ENCODE measurements around the gene KHK.

Gene KHK

GRCh38 chr2:27126252-27126710 lies 39.7 kb downstream of the KHK start:
- DNase-seq (ENCODE audit: low read depth in 2 of 2), result no peak

GRCh38 chr2:27127883-27128667 lies 41.5 kb downstream of the KHK start:
- DNase-seq (ENCODE audit: low read depth in 2 of 2), result no peak

- no peak for DNase-seq (ENCODE audit: low read depth in 2 of 2)
Measured at GRCh38 chr2:27128668-27129571, 42.3 kb downstream of the KHK start.

DNA sequence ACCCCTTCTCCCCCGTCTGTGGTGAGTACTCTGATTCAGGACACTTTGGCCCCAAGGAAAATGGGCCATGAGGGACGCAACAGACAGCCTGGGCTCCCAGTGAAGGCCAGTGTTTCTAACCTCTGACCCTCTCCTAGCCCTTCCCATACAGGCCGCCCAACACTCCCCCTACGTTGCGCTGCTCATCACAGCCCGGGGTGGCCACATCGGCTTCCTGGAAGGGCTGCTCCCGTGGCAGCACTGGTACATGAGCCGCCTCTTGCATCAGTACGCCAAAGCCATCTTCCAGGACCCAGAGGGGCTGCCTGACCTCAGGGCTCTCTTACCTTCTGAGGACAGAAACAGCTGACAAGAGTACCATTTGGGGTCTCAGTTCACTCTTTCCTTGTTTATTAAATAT lies 43.8 kb downstream of the KHK start:
- no peak for DNase-seq (ENCODE audit: low read depth in 2 of 2)

DNA sequence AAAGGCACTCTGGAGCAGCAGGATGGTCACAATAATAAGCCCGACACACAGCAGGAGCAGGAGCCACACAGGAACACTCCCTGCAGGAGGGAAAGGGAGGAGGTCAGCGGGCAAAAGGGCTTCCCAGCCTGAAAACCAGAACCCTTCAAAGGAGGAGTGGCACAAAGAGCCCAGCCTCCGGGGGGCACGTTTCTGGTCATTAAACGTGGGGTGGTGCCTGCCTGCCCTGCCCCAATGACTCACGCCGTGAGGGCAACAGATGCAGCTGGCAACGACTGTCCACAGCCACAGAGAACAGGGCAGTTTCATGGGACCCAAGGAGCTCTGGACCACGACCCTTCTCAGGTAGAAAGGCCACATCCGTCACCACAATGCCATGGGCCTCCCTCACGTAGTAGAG lies 44.9 kb downstream of the KHK start:
- no peak for DNase-seq (ENCODE audit: low read depth in 2 of 2)

GRCh38 chr2:27133195-27133875 lies 46.8 kb downstream of the KHK start:
- DNase-seq (ENCODE audit: low read depth in 2 of 2), result no peak

DNA sequence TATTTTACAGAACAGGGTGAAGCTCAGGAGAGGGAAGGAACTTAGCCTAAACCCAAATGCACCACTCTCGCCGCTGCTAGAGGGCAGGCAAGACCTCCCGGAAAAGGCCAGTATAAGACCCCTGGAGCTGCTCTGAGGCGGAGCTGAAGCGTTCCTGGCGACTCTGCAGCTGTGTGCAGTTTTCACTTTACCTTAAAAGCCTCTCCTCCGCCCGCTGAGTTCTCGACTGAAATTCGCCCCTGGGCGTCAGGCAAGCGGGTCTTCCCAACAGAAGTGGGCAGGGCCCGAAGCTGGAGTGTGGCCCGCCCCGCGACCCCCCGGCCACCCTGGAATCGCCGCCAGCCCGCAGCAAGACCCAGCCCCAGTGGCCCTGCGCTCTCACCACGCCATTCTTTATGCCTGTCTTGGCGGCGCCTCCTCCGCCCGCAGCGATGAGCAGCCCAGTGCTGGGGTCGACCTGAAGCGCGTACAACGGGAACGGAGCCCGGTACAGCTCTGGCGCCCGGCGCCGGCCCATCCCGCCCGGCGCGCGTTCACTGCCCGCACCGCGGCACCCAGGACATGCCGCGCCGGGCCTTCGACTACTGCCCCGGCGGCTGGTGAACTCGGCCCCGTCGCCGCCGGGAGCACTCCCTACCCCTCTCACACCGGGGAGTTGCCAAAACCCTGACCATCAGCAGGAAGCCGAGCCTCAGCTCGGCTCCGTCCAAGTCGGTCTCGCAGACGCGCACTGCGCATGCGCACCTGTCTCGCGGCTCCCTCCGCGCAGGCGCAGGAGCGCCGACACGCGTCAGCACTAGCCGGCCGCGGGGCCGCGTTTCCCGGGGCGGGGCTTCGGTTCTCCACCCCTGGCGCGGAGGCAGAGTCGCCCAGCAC lies 47.6 kb downstream of the KHK start, which contains the start of gene PREB:
Gene PREB, minus strand, starts transcription at position 732 of the 876 bp plus-strand sequence. Its CDS starts 215 bp downstream, at position 517.
- peak; percentile 94 to 98 for DNase-seq (ENCODE audit: low read depth in 2 of 2)

DNA sequence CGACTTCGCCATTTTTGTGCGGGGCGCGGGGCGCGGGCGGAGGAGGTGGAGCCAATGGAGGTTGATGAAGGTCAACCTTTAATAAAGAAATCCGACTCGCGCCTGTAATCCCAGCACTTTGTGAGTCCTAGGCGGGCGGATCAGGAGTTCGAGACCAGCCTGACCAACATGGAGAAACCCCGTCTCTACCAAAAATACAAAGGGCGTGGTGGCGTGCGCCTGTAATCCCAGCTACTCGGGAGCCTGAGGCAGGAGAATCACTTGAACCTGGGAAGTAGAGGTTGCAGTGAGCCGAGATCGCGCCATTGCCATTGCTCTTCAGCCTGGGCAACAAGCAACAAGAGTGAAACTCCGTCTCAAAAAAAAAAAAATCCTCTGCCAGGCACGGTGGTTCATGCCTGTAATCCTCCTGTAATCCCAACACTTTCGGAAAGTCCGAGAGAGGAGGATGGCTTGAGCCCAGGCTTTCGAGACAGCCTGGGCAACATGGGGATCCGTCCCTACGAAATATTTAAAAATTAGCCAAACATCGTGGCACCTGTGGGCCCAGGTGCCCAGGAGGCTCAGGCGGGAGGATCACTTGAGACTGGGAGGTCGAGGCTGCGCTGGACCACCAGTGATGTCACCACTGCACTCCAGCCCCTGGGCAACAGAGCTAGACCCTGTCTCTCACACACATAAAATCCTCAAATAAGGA lies 48.4 kb downstream of the KHK start:
- DNase-seq (ENCODE audit: low read depth in 2 of 2), result no peak

GRCh38 chr2:27135478-27135955 lies 48.9 kb downstream of the KHK start:
- DNase-seq (ENCODE audit: low read depth in 2 of 2), result no peak

- DNase-seq (ENCODE audit: low read depth in 2 of 2), result no peak
Measured at GRCh38 chr2:27136751-27137150, 50.2 kb downstream of the KHK start.

GRCh38 chr2:27137322-27137935 lies 50.9 kb downstream of the KHK start:
- DNase-seq (ENCODE audit: low read depth in 2 of 2), result no peak

GRCh38 chr2:27138111-27138510 lies 51.5 kb downstream of the KHK start:
- no peak for DNase-seq (ENCODE audit: low read depth in 2 of 2)

GRCh38 chr2:27139310-27139709 lies 52.7 kb downstream of the KHK start, which contains the start of gene PRR30:
PRR30 (minus strand) TSS chr2:27139410; CDS start chr2:27138329, 1,081 bp downstream.
- DNase-seq (ENCODE audit: low read depth in 2 of 2), result no peak

GRCh38 chr2:27143285-27143684 lies 56.7 kb downstream of the KHK start:
- DNase-seq (ENCODE audit: low read depth in 2 of 2), result no peak

DNA sequence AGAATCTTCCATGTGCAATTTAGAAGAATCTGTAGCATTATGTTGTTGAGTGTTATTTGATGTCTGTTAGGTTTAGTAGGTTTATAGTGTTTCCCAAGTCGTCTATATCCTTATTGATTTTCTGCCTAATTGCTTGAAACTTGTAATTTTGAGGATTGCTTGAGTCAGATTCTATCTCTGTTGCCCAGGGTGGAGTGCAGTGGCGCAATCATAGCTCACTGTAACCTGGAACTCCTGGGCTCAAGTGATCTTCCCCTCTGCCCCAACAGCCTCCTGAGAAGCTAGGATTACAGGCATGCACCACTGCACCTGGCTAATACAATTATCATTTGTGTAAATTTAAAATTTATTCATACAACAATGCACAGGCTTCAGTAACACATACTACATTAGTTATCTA lies 59.1 kb downstream of the KHK start:
- no peak for DNase-seq (ENCODE audit: low read depth in 2 of 2)

DNA sequence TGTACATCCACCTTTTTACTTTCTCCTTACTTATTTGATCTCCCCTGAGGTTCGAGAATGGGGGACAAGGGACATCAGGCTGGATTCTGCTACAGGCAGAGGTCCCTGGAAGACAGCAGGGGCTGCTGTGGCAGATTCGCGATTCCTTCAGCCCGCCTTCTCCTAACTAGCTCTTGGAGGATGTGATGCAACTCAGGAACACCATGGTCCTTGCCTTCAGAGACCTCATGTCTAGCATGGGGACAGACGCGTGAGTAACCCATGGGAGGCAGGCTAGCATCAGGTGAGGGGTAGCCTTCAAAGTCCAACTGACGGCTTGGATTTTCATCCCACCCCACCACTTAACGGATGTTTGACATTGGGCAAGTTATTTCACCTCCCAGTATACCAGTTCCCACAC lies 61.4 kb downstream of the KHK start:
- no peak for DNase-seq (ENCODE audit: low read depth in 2 of 2)

GRCh38 chr2:27148801-27149439 lies 62.3 kb downstream of the KHK start, which contains the start of gene TCF23:
TCF23 (plus strand) TSS chr2:27149004; CDS start chr2:27149134, 130 bp downstream.
- no peak for DNase-seq (ENCODE audit: low read depth in 2 of 2)

DNA sequence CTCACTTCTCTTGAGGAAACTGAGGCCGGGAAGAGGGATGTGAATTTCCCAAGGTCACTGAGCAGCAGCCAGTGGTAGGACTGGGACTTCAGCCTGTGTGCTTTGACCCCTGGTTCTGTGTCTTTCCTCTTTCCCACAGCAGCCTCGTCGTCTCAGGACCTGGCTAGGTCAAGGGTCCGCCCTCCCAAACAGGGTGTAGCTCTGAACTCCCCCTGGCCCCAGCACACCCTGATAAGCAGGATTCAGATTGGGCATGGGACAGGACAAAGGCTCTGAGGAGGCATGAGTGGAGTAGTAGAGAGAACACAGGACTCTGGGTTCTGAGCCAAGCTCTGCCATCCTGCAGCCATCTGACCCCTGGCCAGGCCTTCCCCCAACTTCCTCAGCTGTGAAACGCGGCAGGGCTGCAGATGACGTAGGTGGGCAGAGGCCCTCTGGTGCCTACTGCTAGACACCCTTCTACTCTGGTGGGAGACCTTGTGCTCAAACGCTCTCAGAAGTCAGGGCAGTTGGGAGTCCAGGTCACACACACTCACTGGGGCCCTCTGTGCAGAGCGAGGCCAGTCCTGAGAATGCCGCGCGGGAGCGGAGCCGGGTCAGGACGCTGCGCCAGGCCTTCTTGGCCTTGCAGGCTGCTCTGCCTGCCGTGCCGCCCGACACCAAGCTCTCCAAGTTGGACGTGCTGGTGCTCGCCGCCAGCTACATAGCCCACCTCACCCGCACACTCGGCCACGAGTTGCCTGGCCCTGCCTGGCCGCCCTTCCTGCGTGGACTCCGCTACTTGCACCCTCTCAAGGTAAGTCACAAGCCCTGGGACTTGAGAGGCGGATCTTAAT lies 63.2 kb downstream of the KHK start:
- DNase-seq (ENCODE audit: low read depth in 2 of 2), result no peak

Measured in stimulated activated CD4-positive, alpha-beta T cell treated with anti-CD3 and anti-CD28 coated beads, Interleukin-12 subunit alpha, Interleukin-12 subunit beta, amount 100 ng/mL, for 24 hours (primary cell).